HEK293T (cell line): ENCODE results near the gene EPN1.

Source experiments
- CTCF ChIA-PET: fragments of 350-600 bp; formaldehyde crosslinking; extraction: SDS; loops from one replicate; lab custom pipeline; 2021; ENCODE audit warnings: antibody characterized with exemption, inconsistent platforms; lab: Yijun Ruan, JAX
- POLR2A ChIA-PET: fragments of 350-600 bp; formaldehyde crosslinking; extraction: SDS; loops from one replicate; lab custom pipeline; 2020; ENCODE audit warnings: antibody characterized with exemption, inconsistent platforms; lab: Yijun Ruan, JAX
- DNase-seq: peaks from one replicate; pipeline ENCODE4 v3.0.0; 2012; ENCODE audit warnings: mixed read lengths; ENCODE audit errors: extremely low spot score
- ARNT ChIP-seq: fragments of 450-650 bp; IDR thresholded peaks from 2 replicates; pipeline ENCODE4 v1.6.1; 2017; ENCODE audit warnings: mild to moderate bottlenecking
- BHLHE40 ChIP-seq: fragments of 450-650 bp; IDR thresholded peaks from 2 replicates; pipeline ENCODE4 v1.6.1; 2016; ENCODE audit warnings: mild to moderate bottlenecking, moderate library complexity, borderline replicate concordance
- CTBP1 ChIP-seq: fragments of 450-650 bp; IDR thresholded peaks from 2 replicates; pipeline ENCODE4 v1.6.1; 2016; ENCODE audit warnings: borderline replicate concordance
- ELF4 ChIP-seq: fragments of 450-650 bp; IDR thresholded peaks from 2 replicates; pipeline ENCODE4 v1.6.1; 2017; ENCODE audit warnings: antibody characterized with exemption
- FOXA1 ChIP-seq: fragments of 450-650 bp; IDR thresholded peaks from 2 replicates; pipeline ENCODE4 v1.6.1; 2016; ENCODE audit warnings: mild to moderate bottlenecking
- FOXK2 ChIP-seq: fragments of 450-650 bp; IDR thresholded peaks from 2 replicates; pipeline ENCODE4 v1.6.1; 2016; ENCODE audit warnings: mild to moderate bottlenecking
- FOXM1 ChIP-seq: fragments of 450-650 bp; IDR thresholded peaks from 2 replicates; pipeline ENCODE4 v1.6.1; 2017; ENCODE audit warnings: mild to moderate bottlenecking, borderline replicate concordance
- HDGF ChIP-seq: fragments of 450-650 bp; IDR thresholded peaks from 2 replicates; pipeline ENCODE4 v1.6.1; 2017; ENCODE audit warnings: antibody characterized with exemption, borderline replicate concordance
- L3MBTL2 ChIP-seq: fragments of 450-650 bp; conservative IDR thresholded peaks from 2 replicates; pipeline ENCODE4 v1.6.1; 2016; ENCODE audit warnings: mild to moderate bottlenecking
- LEF1 ChIP-seq: fragments of 450-650 bp; IDR thresholded peaks from 2 replicates; pipeline ENCODE4 v1.6.1; 2017; ENCODE audit warnings: mild to moderate bottlenecking, borderline replicate concordance
- NFRKB ChIP-seq: fragments of 450-650 bp; IDR thresholded peaks from 2 replicates; pipeline ENCODE4 v1.6.1; 2016; ENCODE audit warnings: mild to moderate bottlenecking, moderate library complexity
- PKNOX1 ChIP-seq: fragments of 450-650 bp; IDR thresholded peaks from 2 replicates; pipeline ENCODE4 v1.6.1; 2016
- SP1 ChIP-seq: fragments of 450-650 bp; IDR thresholded peaks from 2 replicates; pipeline ENCODE4 v1.6.1; 2017
- SUZ12 ChIP-seq: fragments of 450-650 bp; IDR thresholded peaks from 2 replicates; pipeline ENCODE4 v1.6.1; 2016; ENCODE audit warnings: mild to moderate bottlenecking
- TARDBP ChIP-seq: fragments of 450-650 bp; IDR thresholded peaks from 2 replicates; pipeline ENCODE4 v1.6.1; 2016
- ZNF384 ChIP-seq: fragments of 450-650 bp; IDR thresholded peaks from 2 replicates; pipeline ENCODE4 v1.6.1; 2016

The EPN1 gene

GRCh38 chr19:55661826-55662225, 13.2 kb upstream of the EPN1 start:
- no peak for DNase-seq
- TF ChIP-seq SUZ12 (no peak), CTBP1 (no peak), HDGF (no peak), ELF4 (no peak), FOXM1 (no peak), FOXA1 (no peak), FOXK2 (no peak), BHLHE40 (no peak), LEF1 (no peak), ARNT (no peak), SP1 (no peak), ZNF384 (no peak)
- ChIA-PET POLR2A (no interaction called here), CTCF (no interaction called here)

GRCh38 chr19:55663846-55664536, 11.0 kb upstream of the EPN1 start:
- no peak for DNase-seq
- POLR2A ChIA-PET: interaction anchor here (0.9 to 1.0 kb wide), 2 partner anchors 10 to 29 kb away, joined by 4 read pairs; no protein-coding TSS in a partner anchor
- TF ChIP-seq NFRKB (no peak), PKNOX1 (no peak), FOXK2 (no peak), CTBP1 (no peak), TARDBP (no peak), LEF1 (no peak), L3MBTL2 (no peak), FOXM1 (no peak), SP1 (no peak), ELF4 (no peak), FOXA1 (no peak), ZNF384 (no peak), HDGF (no peak), SUZ12 (no peak), BHLHE40 (no peak), ARNT (no peak)
- CTCF ChIA-PET: no interaction called here

GRCh38 chr19:55666343-55667005, 8.6 kb upstream of the EPN1 start:
- TF ChIP-seq TARDBP: no peak
- no peak for TF ChIP-seq LEF1
- no peak for TF ChIP-seq CTBP1
- TF ChIP-seq BHLHE40: no peak
- TF ChIP-seq ARNT: no peak
- TF ChIP-seq SUZ12: no peak
- no peak for TF ChIP-seq ELF4
- TF ChIP-seq ZNF384: no peak
- ChIA-PET CTCF (interaction anchor here (1.0 kb wide), 1 partner anchor 12 kb away, joined by 3 read pairs; no protein-coding TSS in a partner anchor), POLR2A (no interaction called here)
- no peak for DNase-seq

- DNase-seq: no peak
- ChIA-PET POLR2A (no interaction called here), CTCF (interaction anchor here (1.0 kb wide), 1 partner anchor 13 kb away, joined by 3 read pairs; no protein-coding TSS in a partner anchor)
- TF ChIP-seq TARDBP (no peak), LEF1 (no peak), ELF4 (no peak), SUZ12 (no peak), HDGF (no peak), ZNF384 (no peak), PKNOX1 (no peak), CTBP1 (no peak), NFRKB (no peak), FOXM1 (no peak), FOXK2 (no peak), BHLHE40 (no peak), ARNT (no peak)
Observed at GRCh38 chr19:55667006-55667381, 8.0 kb upstream of the EPN1 start.

- ChIA-PET CTCF (no interaction called here), POLR2A (no interaction called here)
- DNase-seq: no peak
- TF ChIP-seq SP1 (no peak), CTBP1 (no peak), FOXM1 (no peak), HDGF (no peak), BHLHE40 (no peak), FOXA1 (no peak), PKNOX1 (no peak), FOXK2 (no peak), ARNT (no peak), LEF1 (no peak), TARDBP (no peak), NFRKB (no peak)
Observed at GRCh38 chr19:55667511-55667910, 7.5 kb upstream of the EPN1 start.
